Stomach (tissue), 9 donors: ENCODE measurements around the gene KLHL2. TPM values are rescaled to one million over a fixed set of nuclear protein-coding genes. Genes with fewer than 3 reads are reported as not detected.

Experiments
- DNase-seq, 2 donors: peaks; one replicate each; pipeline versions ENCODE4 v3.0.0 to v3.0.0-alpha.2; 2013 to 2019
- H3K27ac ChIP-seq, 5 donors: fragments of 200-600 bp in 4 of 5; sonication (generic) in 4 of 5; one replicate each; pipeline ENCODE4 v1.5.1; 2013 to 2019; ENCODE audit warnings: mild to moderate bottlenecking in 1 of 5, moderate library complexity in 1 of 5
- H3K27me3 ChIP-seq, 3 donors: fragments of 200-600 bp; sonication (generic); one replicate each; pipeline ENCODE4 v1.5.1; 2017 to 2019; ENCODE audit warnings: mixed run types in 1 of 3
- H3K36me3 ChIP-seq, 4 donors: fragments of 200-600 bp; sonication (generic); 1 replicate in 3 of 4; 2 replicates in 1 of 4; pipeline ENCODE4 v1.5.1; 2016 to 2019
- H3K4me1 ChIP-seq, 4 donors: fragments of 200-600 bp; sonication (generic); one replicate each; pipeline ENCODE4 v1.5.1; 2016 to 2019
- H3K4me3 ChIP-seq, 4 donors: fragments of 200-600 bp; sonication (generic) in 3 of 4; one replicate each; pipeline ENCODE4 v1.5.1; 2016 to 2019; ENCODE audit warnings: mild to moderate bottlenecking in 1 of 4
- H3K9me3 ChIP-seq, 4 donors: fragments of 200-600 bp; sonication (generic); one replicate each; pipeline ENCODE4 v1.5.1; 2016 to 2019
- CTCF ChIP-seq, 7 experiments: fragments of 450-650 bp in 4 of 7; fragments of 200-600 bp in 3 of 7; sonication (generic) in 3 of 7; IDR thresholded peaks; one replicate each; pipeline ENCODE4 v1.5.1; 2016 to 2019; ENCODE audit warnings: antibody characterized with exemption in 7 of 7, control low read depth in 2 of 7, mild to moderate bottlenecking in 1 of 7
- EP300 ChIP-seq: sonication (generic); formaldehyde crosslinking; IDR thresholded peaks from one replicate; pipeline ENCODE4 v1.6.1; 2017; ENCODE audit warnings: antibody characterized with exemption
- POLR2A ChIP-seq, 4 donors: fragments of 450-650 bp; IDR thresholded peaks; one replicate each; pipeline ENCODE4 v1.6.1; 2016; ENCODE audit warnings: antibody characterized with exemption in 4 of 4, control low read depth in 2 of 4, mild to moderate bottlenecking in 1 of 4, moderate library complexity in 1 of 4
- POLR2AphosphoS5 ChIP-seq, 3 donors: sonication (generic); formaldehyde crosslinking; IDR thresholded peaks; one replicate each; pipeline ENCODE4 v1.6.1; 2016; ENCODE audit warnings: antibody characterized with exemption in 3 of 3
- WGBS, 5 donors: extraction: QIAGEN DNeasy Blood & Tissue Kit in 3 of 5; methylation state at CpG; one replicate each; pipeline versions ENCODE4 v1.1.5 to v1.1.7; 2013 to 2018; 5-methylcytosine and 5-hydroxymethylcytosine counted together
- intact Hi-C: fragments of 100-400 bp; cut with DNase I; formaldehyde crosslinking; loops from one replicate; pipeline ENCODE4 v1.15.1; 2023; ENCODE audit warnings: low total_unique reads
- polyA plus RNA-seq, 3 donors: library from polyadenylated mRNA; stranded (reverse); fragments of 200-250 nt; gene quantifications; one replicate each; pipeline ENCODE4 v1.2.3, GENCODE V29; 2013
- total RNA-seq, 5 donors: library from RNA; depleted of rRNA; stranded (reverse); fragments of >200 nt; gene quantifications; one replicate each; pipeline versions ENCODE4 v1.1.0 to v1.2.3, GENCODE V29; 2014 to 2016
- donor health status: healthy with polysubstance abuse.
- donor health status: Bipolar disorder and iron deficiency.
- donor health status: healthy.

The KLHL2 gene
- total and polyA plus RNA-seq, 8 donors, result 11.1 to 34.3 (median 15.1) TPM

- intact Hi-C loops, result no loop called here
- no peaks in the 10 kb centered on the region for H3K27me3 ChIP-seq
- TF ChIP-seq CTCF (IDR thresholded peaks at IDR 0.05) (no peak), POLR2A (IDR thresholded peaks at IDR 0.05) (no peak), POLR2AphosphoS5 (IDR thresholded peaks at IDR 0.05) (no peak), EP300 (no peak)
- no peak overlapping the region for H3K4me3 ChIP-seq
- no peak for DNase-seq
- H3K4me1 ChIP-seq, result peaks cover 0 to 9% (median 0%) of the 10 kb centered on the region in 4 donors
- peaks cover 4 to 51% (median 35%) of the 10 kb centered on the region in 4 donors for H3K36me3 ChIP-seq
- WGBS, 5 donors, result 96 to 99% (median 97%) methylated on average over 4 of the region's 4 CpGs
- H3K27ac ChIP-seq, result no peak overlapping the region
- H3K9me3 ChIP-seq, result no peaks in the 10 kb centered on the region
Measured at GRCh38 chr4:165309456-165309855, 102.1 kb downstream of the KLHL2 start.

- peaks cover 0 to 9% (median 0%) of the 10 kb centered on the region in 4 donors for H3K4me1 ChIP-seq
- no peak overlapping the region for H3K27ac ChIP-seq
- TF ChIP-seq EP300 (no peak), CTCF (IDR thresholded peaks at IDR 0.05) (no peak), POLR2A (IDR thresholded peaks at IDR 0.05) (no peak), POLR2AphosphoS5 (IDR thresholded peaks at IDR 0.05) (no peak)
- 82 to 92% (median 88%) methylated on average over 2 of the region's 2 CpGs for WGBS, 5 donors
- intact Hi-C loops, result no loop called here
- H3K9me3 ChIP-seq, result no peaks in the 10 kb centered on the region
- no peak for DNase-seq
- no peak overlapping the region for H3K4me3 ChIP-seq
- peaks cover 4 to 52% (median 32%) of the 10 kb centered on the region in 4 donors for H3K36me3 ChIP-seq
- H3K27me3 ChIP-seq, result no peaks in the 10 kb centered on the region
Measured at GRCh38 chr4:165312506-165312905, 105.1 kb downstream of the KLHL2 start.

GRCh38 chr4:165319030-165319429, 111.7 kb downstream of the KLHL2 start:
- peaks cover 0 to 25% (median 7%) of the 10 kb centered on the region in 4 donors for H3K36me3 ChIP-seq
- H3K27ac ChIP-seq, result no peak overlapping the region
- 90 to 96% (median 95%) methylated on average over 5 of the region's 5 CpGs for WGBS, 5 donors
- no peak overlapping the region for H3K4me3 ChIP-seq
- no peak for TF ChIP-seq EP300
- no peak for TF ChIP-seq POLR2AphosphoS5 (IDR thresholded peaks at IDR 0.05)
- TF ChIP-seq CTCF (IDR thresholded peaks at IDR 0.05), result no peak
- no peaks in the 10 kb centered on the region for H3K9me3 ChIP-seq
- no peak for DNase-seq
- intact Hi-C loops, result no loop called here
- H3K27me3 ChIP-seq, result no peaks in the 10 kb centered on the region
- H3K4me1 ChIP-seq, result no peaks in the 10 kb centered on the region

- H3K9me3 ChIP-seq, result no peaks in the 10 kb centered on the region
- no peak for TF ChIP-seq EP300
- intact Hi-C loops, result no loop called here
- no peak overlapping the region for H3K4me3 ChIP-seq
- H3K36me3 ChIP-seq, result peaks cover 0 to 20% (median 5%) of the 10 kb centered on the region in 4 donors
- no peak for DNase-seq
- WGBS, 5 donors, result 95 to 99% (median 97%) methylated on average over 5 of the region's 5 CpGs
- no peaks in the 10 kb centered on the region for H3K27me3 ChIP-seq
- no peaks in the 10 kb centered on the region for H3K4me1 ChIP-seq
- no peak overlapping the region for H3K27ac ChIP-seq
Measured at GRCh38 chr4:165319509-165319908, 112.1 kb downstream of the KLHL2 start.

- no peak overlapping the region for H3K4me3 ChIP-seq
- 90 to 92% (median 91%) methylated on average over 7 of the region's 7 CpGs for WGBS, 5 donors
- peaks cover 12 to 27% (median 23%) of the 10 kb centered on the region in 4 donors for H3K4me1 ChIP-seq
- DNase-seq, result no peak
- no peaks in the 10 kb centered on the region for H3K27me3 ChIP-seq
- TF ChIP-seq POLR2A (IDR thresholded peaks at IDR 0.05) (no peak), POLR2AphosphoS5 (IDR thresholded peaks at IDR 0.05) (no peak), CTCF (IDR thresholded peaks at IDR 0.05) (no peak), EP300 (no peak)
- intact Hi-C loops, result no loop called here
- peaks cover 0 to 2% (median 0%) of the 10 kb centered on the region in 4 donors for H3K36me3 ChIP-seq
- H3K9me3 ChIP-seq, result no peaks in the 10 kb centered on the region
- no peak overlapping the region for H3K27ac ChIP-seq
Measured at GRCh38 chr4:165324236-165324917, 117.0 kb downstream of the KLHL2 start.
